Measurements from ENCODE around the gene NSMCE1.

The NSMCE1 gene

GRCh38 chr16:27189335-27189972 lies 79.1 kb downstream of the NSMCE1 start:
- no peak for DNase-seq

DNA sequence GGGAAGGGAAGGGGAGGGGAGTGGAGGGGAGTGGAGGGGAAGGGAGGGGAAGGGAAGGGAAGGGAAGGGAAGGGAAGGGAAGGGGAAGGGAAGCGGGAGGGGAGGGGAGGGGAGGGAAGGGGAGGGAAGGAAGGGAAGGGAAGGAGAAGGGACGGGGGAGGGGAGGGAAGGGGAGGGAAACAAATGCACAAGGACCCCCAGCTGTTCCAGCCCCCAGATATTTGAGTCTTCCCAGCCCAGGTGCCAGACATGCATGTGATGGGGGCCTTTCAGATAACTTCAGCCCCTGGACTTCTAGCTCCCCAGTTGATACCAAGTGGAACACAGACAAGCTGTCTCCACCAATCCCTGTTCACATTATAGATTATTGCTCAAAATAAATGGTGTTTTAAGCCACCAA lies 79.9 kb downstream of the NSMCE1 start:
- no peak for DNase-seq

GRCh38 chr16:27185776-27186130 lies 82.8 kb downstream of the NSMCE1 start:
- DNase-seq = no peak

GRCh38 chr16:27182906-27183405 lies 85.6 kb downstream of the NSMCE1 start:
- DNase-seq = no peak

DNA sequence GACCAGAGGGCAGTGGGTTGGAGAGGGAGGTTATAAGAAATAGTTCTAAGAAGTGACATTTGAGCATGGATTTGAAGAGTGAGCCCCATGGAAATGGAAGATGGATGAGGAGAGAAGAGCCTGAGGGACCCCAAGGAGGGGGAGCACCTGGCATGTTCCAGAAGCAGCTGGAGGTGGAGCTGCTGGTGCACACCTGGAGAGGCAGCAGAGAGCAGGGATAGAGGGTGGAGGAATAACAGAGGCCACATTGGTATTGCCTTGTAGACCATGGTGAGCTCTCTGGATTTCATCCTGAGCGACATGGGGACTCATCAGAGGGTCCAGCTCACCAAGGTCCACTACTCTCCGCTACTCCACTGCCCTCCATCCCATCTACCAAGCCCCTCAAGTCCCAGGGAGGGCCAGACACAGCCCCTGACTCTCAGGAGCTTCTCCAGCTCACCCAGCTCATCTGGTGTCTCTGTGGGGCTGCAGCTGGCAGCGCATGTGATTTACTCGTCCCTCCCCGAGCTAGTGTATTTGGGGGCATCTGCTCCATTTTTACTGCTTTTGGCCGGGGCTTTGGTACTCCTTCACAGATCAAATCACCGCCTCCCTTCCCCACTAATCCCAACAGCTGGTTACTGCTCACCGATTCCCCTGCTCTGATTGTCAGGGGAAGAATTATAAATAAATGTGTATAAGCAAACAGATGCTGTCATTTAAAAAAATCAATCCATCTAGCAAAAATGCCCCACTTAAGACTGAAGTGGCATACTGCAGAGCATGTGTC lies 87.4 kb downstream of the NSMCE1 start:
- no peak for DNase-seq

- DNase-seq = peak; percentile 71
Measured at GRCh38 chr16:27179500-27180072, 89.0 kb downstream of the NSMCE1 start.

DNA sequence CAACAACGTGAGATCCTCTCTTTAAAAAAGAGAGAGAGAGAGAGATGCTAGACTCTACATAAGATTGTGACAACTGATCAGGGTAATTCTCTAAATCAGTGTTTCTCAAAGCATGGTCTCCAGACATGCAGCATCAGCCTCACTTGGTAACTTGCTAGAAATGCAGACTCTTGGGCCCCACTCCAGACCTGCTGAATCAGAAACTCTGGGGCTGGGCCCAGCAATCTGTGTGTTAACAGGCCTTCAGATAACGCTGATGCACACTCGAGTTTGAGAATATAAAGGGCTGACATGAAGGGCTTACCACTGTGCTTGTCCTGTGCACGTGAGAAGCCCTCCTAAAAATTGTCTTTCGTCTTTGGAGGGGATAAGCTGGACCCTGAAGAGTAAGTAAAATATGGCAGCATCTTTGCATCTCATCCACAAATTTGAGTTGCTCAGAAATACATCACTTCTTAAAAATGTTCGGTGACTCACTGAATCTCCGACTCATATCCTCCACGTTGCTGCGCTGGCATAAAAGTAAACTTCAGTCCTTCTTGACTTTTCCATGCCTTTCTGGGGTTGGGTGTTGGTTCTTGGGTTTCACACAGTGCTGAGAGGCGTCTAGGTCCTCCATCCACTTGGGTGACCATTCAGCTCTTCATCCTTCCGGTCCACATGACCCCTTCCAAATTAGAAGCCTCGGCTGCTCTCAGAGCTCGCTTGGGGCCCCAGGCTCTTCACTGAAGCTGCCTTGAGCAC lies 91.4 kb downstream of the NSMCE1 start:
- no peak for DNase-seq

DNA sequence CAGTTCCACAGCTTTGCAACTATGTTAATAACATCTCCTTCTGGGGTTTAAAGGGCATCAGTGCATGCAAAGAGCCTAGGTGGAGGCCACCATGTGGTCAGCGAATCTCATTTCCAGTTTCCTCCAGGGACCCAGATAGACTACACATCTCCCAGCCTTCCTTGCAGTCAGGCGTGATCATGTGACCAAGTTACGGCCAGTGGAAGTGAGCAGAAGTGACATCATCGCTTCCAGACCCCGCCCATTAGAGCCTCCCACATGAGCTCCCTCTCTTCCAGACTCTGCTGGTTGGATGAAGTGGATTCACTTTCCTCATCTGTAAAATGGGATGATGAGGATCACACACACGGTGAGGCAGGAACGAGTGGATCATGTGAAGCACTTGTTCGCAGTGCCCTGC lies 92.7 kb downstream of the NSMCE1 start:
- no peak for DNase-seq

Measured in activated CD4-positive, alpha-beta T cell treated with anti-CD3 and anti-CD28 coated beads for 1 hour (primary cell).